Left ventricle myocardium inferior (tissue), 1 donor: Measurements from ENCODE around the gene TSC22D3. TPM values are rescaled to one million over a fixed set of nuclear protein-coding genes. Genes with fewer than 3 reads are reported as not detected.

Experiments used
- DNase-seq: peaks from one replicate; pipeline ENCODE4 v3.0.0-alpha.2; 2020
- H3K27ac ChIP-seq: fragments of 200-600 bp; replicated peaks from 2 replicates; pipeline ENCODE4 v1.8.0; 2021
- H3K27me3 ChIP-seq: fragments of 200-600 bp; 2 replicates; pipeline ENCODE4 v1.8.0; 2021; ENCODE audit warnings: low read depth
- H3K36me3 ChIP-seq: fragments of 200-600 bp; 2 replicates; pipeline ENCODE4 v1.8.0; 2021
- H3K4me1 ChIP-seq: fragments of 200-600 bp; 2 replicates; pipeline ENCODE4 v1.8.0; 2021
- H3K4me3 ChIP-seq: fragments of 200-600 bp; 2 replicates; pipeline ENCODE4 v1.8.0; 2021; ENCODE audit warnings: mild to moderate bottlenecking, moderate library complexity
- H3K9me3 ChIP-seq: fragments of 200-600 bp; replicated peaks from 2 replicates; pipeline ENCODE4 v1.8.0; 2021
- intact Hi-C: fragments of 100-400 bp; cut with micrococcal nuclease; formaldehyde crosslinking; loops from one replicate; pipeline ENCODE4 v1.11.0; 2022
- total RNA-seq: library from RNA; stranded (reverse); fragmentation: NEBNext Ultra II Directional; extraction: Animal tissue kit (Norgen Biotek cat#: 25700); gene quantifications from one replicate; pipeline ENCODE4 v1.2.1, GENCODE V29; 2021
- TF ChIP-seq, protein P1 (sequence below): fragments of 200-600 bp; IDR thresholded peaks from 2 replicates; pipeline ENCODE4 v1.8.0; 2021; ENCODE audit warnings: antibody characterized with exemption, mild to moderate bottlenecking, borderline replicate concordance
- donor health status: DM: no; HTN: yes; CAD: no; lungs with severe emphysema.

TSC22D3 gene
- total RNA-seq, 1 donor from 2014 or later, result 58.9 TPM

DNA sequence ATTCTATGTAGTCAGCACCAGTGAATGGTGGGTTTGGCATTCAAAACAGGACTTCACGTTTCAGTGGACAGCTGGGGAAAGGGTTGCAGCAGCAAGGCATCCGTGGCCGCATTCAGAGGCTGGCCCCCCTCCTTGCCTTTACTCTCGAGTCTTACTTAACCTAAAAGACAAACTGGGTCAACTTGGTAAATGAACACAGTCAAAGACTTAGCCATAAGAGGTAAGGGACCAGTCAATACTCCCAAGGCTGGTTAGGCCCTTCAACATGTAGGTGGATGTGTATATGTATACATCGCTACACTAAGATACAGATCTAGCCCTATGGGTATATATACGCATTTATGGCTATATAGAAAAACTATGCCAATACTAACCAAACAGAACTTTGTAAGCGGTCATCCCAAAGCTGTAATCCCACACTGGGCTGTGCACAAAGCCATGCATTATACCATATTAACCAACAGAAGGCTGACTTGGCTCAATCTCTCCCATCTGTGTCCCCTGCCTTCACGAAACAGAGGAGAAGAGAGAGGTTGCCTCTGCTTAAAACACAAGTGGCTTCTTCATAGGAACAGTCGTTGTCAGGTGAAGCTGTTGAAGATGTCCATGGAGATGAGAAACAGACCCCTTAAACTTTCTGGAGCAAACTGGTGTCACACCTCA is 61.9 kb downstream of the TSC22D3 start:
- intact Hi-C loops, result loop anchor here (5.0 kb wide), 1 partner anchor 36 kb away; no protein-coding TSS in a partner anchor
- Histone ChIP-seq H3K27me3 (no peaks in the 10 kb centered on the region), H3K4me1 (peaks cover 78% of the 10 kb centered on the region), H3K36me3 (peaks cover 26% of the 10 kb centered on the region), H3K27ac (peak overlapping the region; percentile 94), H3K9me3 (no peaks in the 10 kb centered on the region), H3K4me3 (peak overlapping the region; percentile 76)
- TF ChIP-seq, protein P1, sequence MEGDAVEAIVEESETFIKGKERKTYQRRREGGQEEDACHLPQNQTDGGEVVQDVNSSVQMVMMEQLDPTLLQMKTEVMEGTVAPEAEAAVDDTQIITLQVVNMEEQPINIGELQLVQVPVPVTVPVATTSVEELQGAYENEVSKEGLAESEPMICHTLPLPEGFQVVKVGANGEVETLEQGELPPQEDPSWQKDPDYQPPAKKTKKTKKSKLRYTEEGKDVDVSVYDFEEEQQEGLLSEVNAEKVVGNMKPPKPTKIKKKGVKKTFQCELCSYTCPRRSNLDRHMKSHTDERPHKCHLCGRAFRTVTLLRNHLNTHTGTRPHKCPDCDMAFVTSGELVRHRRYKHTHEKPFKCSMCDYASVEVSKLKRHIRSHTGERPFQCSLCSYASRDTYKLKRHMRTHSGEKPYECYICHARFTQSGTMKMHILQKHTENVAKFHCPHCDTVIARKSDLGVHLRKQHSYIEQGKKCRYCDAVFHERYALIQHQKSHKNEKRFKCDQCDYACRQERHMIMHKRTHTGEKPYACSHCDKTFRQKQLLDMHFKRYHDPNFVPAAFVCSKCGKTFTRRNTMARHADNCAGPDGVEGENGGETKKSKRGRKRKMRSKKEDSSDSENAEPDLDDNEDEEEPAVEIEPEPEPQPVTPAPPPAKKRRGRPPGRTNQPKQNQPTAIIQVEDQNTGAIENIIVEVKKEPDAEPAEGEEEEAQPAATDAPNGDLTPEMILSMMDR, result no peak
- no peak for DNase-seq

DNA sequence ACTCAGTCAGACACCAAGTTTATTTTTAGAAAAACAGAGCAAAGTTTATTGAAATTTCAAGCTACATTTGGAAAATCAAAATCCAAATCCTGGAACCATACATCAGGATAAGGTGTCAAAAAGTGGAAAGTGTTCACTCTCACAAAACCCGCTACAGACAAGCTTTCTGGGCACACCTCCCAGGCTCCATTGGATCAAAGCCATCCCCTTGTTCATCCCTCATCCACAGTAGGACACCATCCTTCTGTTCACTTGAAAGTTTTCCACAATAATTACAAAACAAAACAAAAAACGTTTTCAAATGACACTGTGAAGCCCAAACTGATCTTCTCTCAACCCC is 62.4 kb downstream of the TSC22D3 start:
- TF ChIP-seq, protein P1, result no peak
- peaks cover 73% of the 10 kb centered on the region for H3K4me1 ChIP-seq
- intact Hi-C loops, result loop anchor here (5.0 kb wide), 1 partner anchor 36 kb away; no protein-coding TSS in a partner anchor
- H3K36me3 ChIP-seq, result peaks cover 26% of the 10 kb centered on the region
- H3K4me3 ChIP-seq, result peak overlapping the region; percentile 76
- no peaks in the 10 kb centered on the region for H3K27me3 ChIP-seq
- no peak for DNase-seq
- H3K27ac ChIP-seq, result peak overlapping the region; percentile 94
- H3K9me3 ChIP-seq, result no peaks in the 10 kb centered on the region

DNA sequence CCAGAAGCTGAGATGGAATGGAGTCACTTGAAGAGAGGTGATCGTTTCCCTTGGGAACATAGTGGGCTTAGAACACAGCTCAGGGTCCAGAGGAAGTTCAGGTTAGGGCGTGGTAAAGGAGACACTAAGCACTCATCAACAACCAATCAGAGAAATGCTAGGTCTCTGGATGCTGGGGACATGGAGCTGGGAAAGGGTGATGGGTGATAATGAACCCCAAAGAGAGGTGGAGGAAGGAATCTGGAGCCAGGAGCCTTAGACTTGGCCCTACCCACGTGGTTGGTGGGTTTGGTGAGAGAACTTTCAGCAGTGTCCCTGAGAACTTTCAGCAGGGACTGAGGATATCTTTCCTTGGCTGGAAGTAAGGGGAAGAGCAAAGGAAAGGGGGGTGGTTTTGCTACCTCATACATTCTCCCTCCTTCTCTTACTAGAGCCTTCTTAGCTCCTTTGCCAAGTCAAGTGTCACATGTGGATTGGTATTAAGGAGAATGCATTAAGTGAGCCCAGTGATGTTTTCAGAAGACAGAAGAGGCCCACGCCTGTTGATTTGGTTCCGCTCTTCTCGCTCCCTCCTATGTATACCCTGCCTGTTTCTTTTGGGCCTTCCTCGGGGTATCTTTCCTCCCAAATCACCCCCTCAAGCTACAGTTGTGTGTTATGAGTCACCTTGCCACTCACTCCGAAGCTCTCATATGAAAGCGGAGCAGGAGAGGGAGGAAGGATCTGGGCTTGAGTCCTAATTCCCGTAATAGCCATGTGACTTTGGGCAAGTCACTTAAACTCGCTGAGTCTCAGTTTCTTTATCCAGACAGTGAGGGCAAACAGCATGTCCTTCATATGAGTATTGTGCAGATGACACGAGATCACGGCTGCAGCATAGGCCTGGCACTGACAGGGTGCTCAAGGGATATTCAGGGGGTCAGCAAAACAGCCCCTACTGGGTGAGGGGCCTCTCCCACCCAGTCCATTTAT is 63.1 kb downstream of the TSC22D3 start:
- intact Hi-C loops, result loop anchor here (5.0 kb wide), 1 partner anchor 35 kb away; no protein-coding TSS in a partner anchor
- TF ChIP-seq, protein P1, result no peak
- Histone ChIP-seq H3K9me3 (no peaks in the 10 kb centered on the region), H3K36me3 (peaks cover 26% of the 10 kb centered on the region), H3K4me3 (peak overlapping the region; percentile 76), H3K27me3 (no peaks in the 10 kb centered on the region), H3K27ac (peak overlapping the region; percentile 94), H3K4me1 (peaks cover 67% of the 10 kb centered on the region)
- no peak for DNase-seq

GRCh38 chrX:107711521-107712181 is 63.9 kb downstream of the TSC22D3 start:
- no peaks in the 10 kb centered on the region for H3K27me3 ChIP-seq
- intact Hi-C loops, result loop anchor here (5.0 kb wide), 1 partner anchor 34 kb away; no protein-coding TSS in a partner anchor
- no peaks in the 10 kb centered on the region for H3K9me3 ChIP-seq
- H3K4me3 ChIP-seq, result no peak overlapping the region
- peaks cover 26% of the 10 kb centered on the region for H3K36me3 ChIP-seq
- H3K27ac ChIP-seq, result peak overlapping the region; percentile 94
- peaks cover 62% of the 10 kb centered on the region for H3K4me1 ChIP-seq
- no peak for DNase-seq
- TF ChIP-seq, protein P1, result no peak
